ENCODE measurements around the gene GLUL. TPM values are rescaled to one million over a fixed set of nuclear protein-coding genes. Genes with fewer than 3 reads are reported as not detected.

The GLUL gene
- total RNA-seq, 1 experiment from 2014 or later: 165 TPM

- TF ChIP-seq CTCF (IDR thresholded peaks at IDR 0.05 in 2 of 3, conservative IDR thresholded peaks at IDR 0.05 in 1 of 3; ENCODE audit: borderline replicate concordance in 1 of 3, insufficient read depth in 1 of 3, low read depth in 2 of 3, low read length in 2 of 3) (no peak), YY1 (IDR thresholded peaks at IDR 0.05; ENCODE audit: extremely low read depth, insufficient replicate concordance, low read depth, low read length) (no peak), ZFX (IDR thresholded peaks at IDR 0.05) (no peak)
Observed at GRCh38 chr1:182430263-182431068, 38.9 kb upstream of the GLUL start (continued).

- no peaks in the 10 kb centered on the region for H3K36me3 ChIP-seq (ENCODE audit: control insufficient read depth in 1 of 2, insufficient read depth in 2 of 2, low read length in 2 of 2)
- no peaks in the 10 kb centered on the region for H3K4me1 ChIP-seq (ENCODE audit: control insufficient read depth in 1 of 2, insufficient read depth in 2 of 2, low read length in 2 of 2)
- ChIA-PET CTCF (no interaction called here), RAD21 (ENCODE audit: low non-redundant PET in 1 of 2, low total read pairs in 2 of 2, uncharacterized antibody in 2 of 2, unreplicated experiment in 2 of 2) (no interaction called here), POLR2A (no interaction called here)
- ATAC-seq (no peak), DNase-seq (ENCODE audit: low read depth, low spot score) (no peak)
- TF ChIP-seq JUND (IDR thresholded peaks at IDR 0.05): no peak
- TF ChIP-seq SIN3A (IDR thresholded peaks at IDR 0.05; ENCODE audit: low read depth): no peak
- TF ChIP-seq POLR2AphosphoS5 (IDR thresholded peaks at IDR 0.05; ENCODE audit: low read depth, low read length): no peak
- no peak for TF ChIP-seq SRF (IDR thresholded peaks at IDR 0.05; ENCODE audit: low read depth)
- no peak for TF ChIP-seq ZFX (IDR thresholded peaks at IDR 0.05)
- TF ChIP-seq POLR2A (IDR thresholded peaks at IDR 0.05; ENCODE audit: borderline replicate concordance, extremely low read depth, insufficient read depth, insufficient read length): no peak
- TF ChIP-seq ZNF274 (IDR thresholded peaks at IDR 0.05; ENCODE audit: low read depth, low read length): no peak
- no peaks in the 10 kb centered on the region for H3K79me2 ChIP-seq (ENCODE audit: insufficient read depth, low read length)
- no peak overlapping the region for H3K27ac ChIP-seq (ENCODE audit: low read depth, low read length)
- no peaks in the 10 kb centered on the region for H3K27me3 ChIP-seq (ENCODE audit: insufficient read depth, low read length)
- H3K9me3 ChIP-seq (ENCODE audit: control insufficient read depth in 1 of 2, insufficient read depth in 1 of 2, low read depth in 1 of 2, low read length in 2 of 2): no peaks in the 10 kb centered on the region
- no peak overlapping the region for H2AFZ ChIP-seq (ENCODE audit: low read depth, low read length, poor library complexity, severe bottlenecking)
- intact Hi-C loops (cut with micrococcal nuclease): no loop called here
- H3K4me3 ChIP-seq (replicated peaks in 1 of 2; ENCODE audit: low read depth in 1 of 2, low read length in 2 of 2): no peak overlapping the region
- no TSS peak for BruUV-seq (replicated peaks)
- H3K4me2 ChIP-seq (ENCODE audit: low read length): no peak overlapping the region
- no peak overlapping the region for H3K9ac ChIP-seq (ENCODE audit: low read length)
- H4K20me1 ChIP-seq (ENCODE audit: insufficient read depth): no peaks in the 10 kb centered on the region
- no peaks in the 10 kb centered on the region for H3K9me2 ChIP-seq (ENCODE audit: insufficient read depth)
Observed at GRCh38 chr1:182428043-182428442, 36.5 kb upstream of the GLUL start.
